Head of caudate nucleus (tissue), 42 donors: ENCODE measurements around the gene NIP7.
"Not testable (repeated sequence)": the region's sequence is repeated elsewhere in the genome, so short reads cannot be mapped to it uniquely, and the experiment has no call there.

ENCODE experiments used
- DNase-seq, 42 donors: peaks; one replicate each; pipeline versions ENCODE4 v3.0.0 to v3.0.0-alpha.2; 2020 to 2021; ENCODE audit warnings: mixed read lengths in 7 of 42
- intact Hi-C: fragments of 100-400 bp; cut with DNase I; formaldehyde crosslinking; loops from one replicate; pipeline ENCODE4 v1.15.0; 2022

The NIP7 gene

GRCh38 chr16:69339289-69340094, at the start of gene NIP7, which contains the start of gene COG8:
Gene NIP7 (plus strand): TSS chr16:69339772. CDS start chr16:69339830, 58 bp downstream.
Gene COG8 (minus strand): TSS chr16:69339564. CDS start chr16:69339552, 12 bp downstream.
- DNase-seq, result peak; percentile 88 to 98 (median 96)
- intact Hi-C loops, result loop anchor here (2.0 to 10.0 kb wide), 2 partner anchors 29 to 45 kb away; partner anchors contain the start of genes TERF2 and VPS4A

DNA sequence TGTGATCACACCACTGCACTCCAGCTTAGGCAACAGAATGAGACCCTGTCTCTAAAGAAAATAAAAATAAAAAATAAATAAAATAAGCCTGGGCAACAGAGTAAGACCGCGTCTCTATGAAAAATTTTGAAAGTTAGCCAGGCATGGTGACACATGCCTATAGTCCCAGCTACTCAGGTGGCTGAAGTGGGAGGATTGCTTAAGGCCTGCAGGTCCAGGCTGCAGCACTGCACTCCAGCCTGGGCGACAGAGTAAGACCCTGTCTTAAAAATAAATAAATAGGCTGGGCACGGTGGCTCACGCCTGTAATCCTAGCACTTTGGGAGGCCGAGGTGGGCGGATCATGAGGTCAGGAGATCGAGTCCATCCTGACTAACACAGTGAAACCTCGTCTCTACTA, 47.9 kb upstream of the NIP7 start:
- intact Hi-C loops, DNase-seq: not testable (repeated sequence)

DNA sequence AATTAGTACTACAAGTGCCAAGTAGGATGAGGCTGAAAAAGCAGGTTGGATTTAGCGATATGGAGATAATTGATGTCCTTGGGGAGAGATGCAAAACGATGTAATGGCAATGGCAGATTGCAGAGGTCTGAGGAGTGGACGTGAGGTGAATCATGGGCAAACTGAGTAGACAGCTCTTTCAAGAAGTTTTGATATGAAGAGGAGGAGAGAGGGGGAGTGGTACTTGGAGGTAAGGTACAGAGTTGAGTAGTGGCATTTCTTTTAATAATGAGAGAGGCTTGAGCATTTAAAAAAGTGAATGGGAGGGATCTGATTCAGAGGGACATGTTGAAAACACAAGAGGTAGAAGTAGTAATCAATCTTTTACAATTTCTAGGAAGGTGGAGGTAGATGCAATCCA, 46.2 kb upstream of the NIP7 start:
- intact Hi-C loops, result no loop called here
- DNase-seq, result no peak

GRCh38 chr16:69294051-69294450, 45.5 kb upstream of the NIP7 start:
- DNase-seq, result no peak
- intact Hi-C loops, result no loop called here

GRCh38 chr16:69296771-69297170, 42.8 kb upstream of the NIP7 start:
- intact Hi-C loops, DNase-seq: not testable (repeated sequence)

GRCh38 chr16:69298261-69298660, 41.3 kb upstream of the NIP7 start:
- no peak for DNase-seq
- intact Hi-C loops, result no loop called here

DNA sequence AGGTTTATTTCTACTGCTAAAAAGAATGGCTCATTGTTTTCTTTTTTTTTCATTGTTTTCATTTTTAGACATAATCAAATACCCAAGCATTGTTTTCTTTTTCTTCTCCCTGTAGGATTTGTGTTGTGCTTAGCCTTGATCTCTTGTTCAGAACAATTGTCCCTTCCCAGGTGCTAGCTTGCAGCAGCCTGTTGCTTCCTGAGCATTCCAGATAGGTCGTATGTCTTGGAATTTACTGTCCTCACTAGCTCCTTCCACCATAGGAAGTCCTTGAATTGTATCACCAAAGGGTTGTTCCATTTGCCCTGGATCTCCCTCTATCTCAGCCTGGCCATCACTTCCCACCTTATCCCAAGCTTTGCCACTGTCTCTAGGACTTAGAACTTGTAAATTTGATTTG, 38.4 kb upstream of the NIP7 start:
- DNase-seq, result peak in 1 of 42 donors; percentile 2
- intact Hi-C loops, result no loop called here

DNA sequence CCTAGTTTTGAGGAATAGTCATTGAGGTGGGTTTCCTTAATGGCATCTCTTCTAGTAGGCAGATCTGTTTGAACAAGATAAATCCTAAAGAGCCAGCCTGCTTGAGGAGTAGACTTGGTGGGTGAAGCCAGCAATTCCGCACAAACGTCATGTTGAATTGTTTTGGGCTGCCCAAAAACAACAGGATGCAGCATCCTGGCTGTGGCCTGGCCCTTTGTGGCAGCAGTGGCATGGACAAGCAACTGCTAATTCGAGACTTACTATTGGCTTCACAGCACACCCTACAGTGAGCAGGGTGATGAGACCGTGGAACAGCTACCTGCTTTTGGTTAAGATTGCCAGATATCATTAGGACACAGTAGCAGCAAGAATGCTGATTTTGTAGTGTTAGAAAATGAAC, 37.7 kb upstream of the NIP7 start:
- peak in 3 of 42 donors; percentile 12 to 18 (median 18) for DNase-seq
- intact Hi-C loops, result no loop called here

DNA sequence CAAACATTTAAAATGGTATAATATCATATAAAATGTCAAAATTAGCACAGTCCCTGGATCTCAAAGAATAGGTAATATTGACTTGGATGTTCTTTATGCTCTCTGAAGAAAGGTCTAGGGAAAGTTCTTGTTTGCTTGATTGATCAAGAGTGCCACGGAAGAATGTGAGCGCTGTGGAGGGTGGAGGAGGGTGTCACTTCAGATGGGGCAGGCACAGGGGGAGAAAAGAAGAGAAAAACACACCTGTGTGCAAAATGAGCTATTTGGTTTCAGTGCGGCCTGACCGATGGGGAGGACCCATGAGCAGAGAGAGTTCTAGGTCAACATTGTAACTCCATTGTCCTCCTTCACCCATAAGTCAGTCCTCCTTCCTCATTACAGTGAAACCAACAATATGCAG, 37.3 kb upstream of the NIP7 start:
- intact Hi-C loops, result no loop called here
- DNase-seq, result peak in 2 of 42 donors; percentile 10 to 26

- no peak for DNase-seq
- intact Hi-C loops, result no loop called here
Observed at GRCh38 chr16:69306031-69306430, 33.5 kb upstream of the NIP7 start.

GRCh38 chr16:69307091-69307490, 32.5 kb upstream of the NIP7 start:
- intact Hi-C loops, result no loop called here
- no peak for DNase-seq

DNA sequence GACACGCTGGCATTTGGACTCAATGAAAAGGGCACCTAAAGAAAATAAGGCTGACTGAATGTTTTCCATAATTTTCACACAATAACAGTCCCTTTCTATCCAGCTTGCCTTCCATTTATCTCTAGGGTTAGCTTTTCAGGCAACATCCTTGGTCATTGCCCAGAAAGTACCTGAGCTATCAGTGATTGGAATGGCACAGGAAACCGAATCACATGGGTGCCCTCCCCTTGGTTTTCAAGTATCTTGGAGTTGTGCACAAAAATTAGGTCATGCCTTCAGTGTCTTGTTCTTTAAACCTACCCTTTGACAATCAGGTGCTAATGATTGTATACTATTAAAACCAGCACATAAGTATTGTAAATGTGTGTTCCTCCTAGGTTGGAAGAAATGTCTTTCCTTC, 31.7 kb upstream of the NIP7 start:
- intact Hi-C loops, result no loop called here
- DNase-seq, result peak in 3 of 42 donors; percentile 2 to 21 (median 6)

DNA sequence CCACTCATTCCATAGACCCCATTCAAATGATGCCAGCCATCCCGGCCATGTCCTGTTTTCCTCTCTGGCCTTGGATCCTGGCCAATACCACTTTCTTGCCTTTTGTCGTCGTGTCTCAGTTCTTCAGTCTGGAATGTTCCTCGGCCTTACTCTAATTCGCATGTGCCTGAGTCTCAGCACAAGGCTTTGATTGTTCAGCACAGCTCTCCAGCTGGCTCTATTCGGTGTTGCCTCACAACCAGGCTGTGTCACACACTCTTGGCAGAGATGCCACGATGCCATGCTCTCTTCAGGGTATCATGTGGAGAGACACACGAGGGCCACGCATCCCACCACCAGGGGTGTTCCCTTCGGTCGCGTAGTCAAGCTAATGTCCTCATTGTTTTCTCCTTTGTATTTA, 30.3 kb upstream of the NIP7 start:
- intact Hi-C loops, result no loop called here
- DNase-seq, result peak in 35 of 42 donors; percentile 34 to 80 (median 56)

DNA sequence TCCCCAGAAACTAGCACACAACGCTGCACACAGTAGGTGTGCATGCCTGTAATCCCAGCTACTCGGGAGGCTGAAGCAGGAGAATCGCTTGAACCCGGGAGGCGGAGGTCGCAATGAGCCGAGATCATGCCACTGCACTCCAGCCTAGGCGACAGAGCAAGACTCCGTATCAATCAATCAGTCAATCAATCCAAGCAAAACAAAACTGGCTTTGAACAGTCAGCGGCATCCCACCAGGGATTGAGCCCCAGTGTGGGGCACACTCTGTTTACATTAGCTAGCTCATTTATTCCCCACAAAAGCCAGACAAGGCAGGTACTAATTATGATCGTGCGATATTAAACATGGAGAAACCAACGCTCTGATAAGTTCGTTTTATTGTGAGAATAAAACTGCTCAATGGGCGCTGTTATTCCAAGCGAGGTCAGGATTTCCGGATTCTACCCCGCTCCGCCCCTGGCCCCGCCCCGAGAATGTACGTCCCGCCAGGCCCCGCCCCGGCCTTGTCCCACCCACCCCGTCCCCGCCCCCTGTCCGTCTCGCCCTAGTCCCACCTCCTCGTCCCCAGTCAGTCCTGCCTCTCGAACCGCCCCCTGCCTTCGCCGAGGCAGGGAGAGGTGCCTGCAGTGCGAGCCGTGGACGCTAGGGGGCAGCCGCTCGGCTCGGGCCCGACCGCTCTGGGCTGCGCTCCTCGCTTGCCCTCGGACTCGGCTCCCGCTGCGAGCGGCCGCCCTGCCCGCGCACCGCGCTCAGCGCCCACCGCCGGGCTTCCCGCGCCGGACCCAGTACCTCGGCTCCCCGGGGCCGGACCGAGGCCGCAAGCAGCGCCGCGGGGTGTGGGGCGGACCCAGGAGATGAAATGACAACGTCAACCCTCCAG, 28.7 kb upstream of the NIP7 start, which contains the start of gene VPS4A:
VPS4A (plus strand) TSS at position 698 of the 880 bp plus-strand sequence; CDS start at position 860, 162 bp downstream.
- intact Hi-C loops, result loop anchor here (2.0 kb wide), 1 partner anchor 28 kb away; the partner anchor contains the start of genes COG8 and NIP7
- DNase-seq, result peak; percentile 93 to 99 (median 98)

- intact Hi-C loops, result loop anchor here (2.0 kb wide), 1 partner anchor 27 kb away; the partner anchor contains the start of genes COG8 and NIP7
- peak in 9 of 42 donors; percentile 10 to 54 (median 33) for DNase-seq
Observed at GRCh38 chr16:69311533-69312387, 27.8 kb upstream of the NIP7 start.

- intact Hi-C loops, result no loop called here
- DNase-seq, result no peak
Observed at GRCh38 chr16:69313469-69313868, 26.1 kb upstream of the NIP7 start.

DNA sequence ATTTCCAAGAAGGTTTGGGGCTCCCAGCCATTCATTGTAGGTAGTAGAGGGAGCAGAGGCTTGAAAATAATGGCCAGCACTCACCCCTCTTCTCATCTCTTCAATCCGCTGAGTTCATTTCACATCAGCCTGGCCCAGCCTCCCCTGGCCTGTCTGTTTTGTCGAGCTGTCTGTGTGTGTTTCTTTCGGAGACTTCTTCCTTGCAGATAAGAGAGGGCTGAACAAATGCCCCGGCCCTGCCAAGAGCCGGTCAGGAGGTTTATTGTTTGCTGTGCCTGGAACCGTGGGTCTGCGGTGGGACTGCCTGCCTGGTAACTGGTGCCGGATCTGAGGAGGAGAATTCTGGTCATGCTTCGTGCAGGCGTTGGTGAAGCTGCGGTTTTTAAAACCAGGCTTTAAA, 25.0 kb upstream of the NIP7 start:
- intact Hi-C loops, result no loop called here
- DNase-seq, result peak in 3 of 42 donors; percentile 12 to 24 (median 22)

DNA sequence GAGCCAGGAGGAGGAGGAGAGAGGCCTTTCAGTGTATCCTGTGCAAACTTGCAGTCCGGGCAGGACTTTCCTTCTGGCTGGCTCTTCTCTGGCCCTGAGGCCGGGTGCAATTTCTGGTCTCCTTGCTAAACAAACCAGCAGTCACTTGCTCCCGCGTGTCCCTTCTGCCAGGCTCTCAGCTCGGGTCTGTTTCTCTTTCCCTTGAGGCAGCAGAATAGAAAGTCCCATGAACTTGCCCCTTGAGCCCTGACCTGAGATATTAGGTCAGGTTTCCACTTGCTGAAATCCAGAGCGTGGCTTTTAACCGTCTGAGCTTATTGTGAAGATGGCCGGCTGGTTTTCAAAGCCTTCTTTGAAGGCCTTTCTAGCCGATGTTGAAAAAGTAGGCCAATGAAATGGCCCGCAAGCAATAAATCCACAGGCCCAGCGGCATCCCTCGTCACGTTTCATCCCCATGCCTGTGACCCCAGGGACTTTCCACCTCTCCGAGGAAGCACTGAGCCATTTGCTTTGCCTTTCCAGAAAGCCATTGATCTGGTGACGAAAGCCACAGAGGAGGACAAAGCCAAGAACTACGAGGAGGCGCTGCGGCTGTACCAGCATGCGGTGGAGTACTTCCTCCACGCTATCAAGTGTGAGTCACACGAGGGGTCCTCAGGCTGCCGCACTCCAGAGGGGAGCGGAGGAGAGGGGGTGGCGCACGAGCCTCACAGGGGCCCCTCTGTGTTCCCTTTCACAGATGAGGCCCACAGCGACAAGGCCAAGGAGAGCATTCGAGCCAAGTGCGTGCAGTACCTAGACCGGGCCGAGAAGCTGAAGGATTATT, 23.9 kb upstream of the NIP7 start:
- intact Hi-C loops, result no loop called here
- DNase-seq, result peak in 10 of 42 donors; percentile 21 to 65 (median 36)
